Measurements from ENCODE around the gene KRTAP4-4. TPM values are rescaled to one million over a fixed set of nuclear protein-coding genes. Genes with fewer than 3 reads are reported as not detected.

KRTAP4-4 gene
- not detected in 5 replicates for total RNA-seq (2022; extraction: Qiagen RNA extraction; ENCODE audit: low read depth)

DNA sequence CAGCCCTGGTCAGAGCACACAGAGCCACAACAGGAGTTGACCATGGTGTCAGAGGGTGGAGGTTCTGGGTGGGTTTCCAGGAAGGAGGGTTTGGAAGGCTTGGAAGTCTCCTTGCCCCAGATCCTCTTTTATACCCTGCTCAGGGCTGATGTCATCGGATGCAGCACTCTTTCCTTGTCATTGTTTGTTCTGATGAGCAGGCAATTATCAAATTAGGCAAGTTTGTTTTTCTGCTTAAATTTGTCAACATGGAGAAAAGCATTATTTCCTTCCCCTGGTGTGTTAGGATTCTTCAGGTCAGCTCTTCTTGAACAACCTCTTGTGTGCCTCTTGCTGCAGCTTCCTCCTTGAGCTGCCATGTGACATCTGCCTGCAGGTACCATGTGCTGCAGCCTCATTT lies at the start of gene KRTAP4-4:
TSS of gene KRTAP4-4 (minus strand) at position 101 of the 400 bp plus-strand sequence. CDS start at position 44, 57 bp downstream.

DNA sequence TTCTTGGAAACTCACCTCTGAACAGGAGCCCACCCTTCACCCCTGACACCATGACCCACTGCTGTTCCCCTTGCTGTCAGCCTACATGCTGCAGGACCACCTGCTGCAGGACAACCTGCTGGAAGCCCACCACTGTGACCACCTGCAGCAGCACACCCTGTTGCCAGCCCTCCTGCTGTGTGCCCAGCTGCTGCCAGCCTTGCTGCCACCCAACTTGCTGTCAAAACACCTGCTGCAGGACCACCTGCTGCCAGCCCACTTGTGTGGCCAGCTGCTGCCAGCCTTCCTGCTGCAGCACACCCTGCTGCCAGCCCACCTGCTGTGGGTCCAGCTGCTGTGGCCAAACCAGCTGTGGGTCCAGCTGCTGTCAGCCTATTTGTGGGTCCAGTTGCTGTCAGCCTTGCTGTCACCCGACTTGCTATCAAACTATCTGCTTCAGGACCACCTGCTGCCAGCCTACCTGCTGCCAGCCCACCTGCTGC lies 29.3 kb upstream of the KRTAP4-4 start, which contains the start of gene KRTAP9-1:
TSS of gene KRTAP9-1 (plus strand) at position 51 of the 482 bp plus-strand sequence. CDS start at position 51, 0 bp downstream.

DNA sequence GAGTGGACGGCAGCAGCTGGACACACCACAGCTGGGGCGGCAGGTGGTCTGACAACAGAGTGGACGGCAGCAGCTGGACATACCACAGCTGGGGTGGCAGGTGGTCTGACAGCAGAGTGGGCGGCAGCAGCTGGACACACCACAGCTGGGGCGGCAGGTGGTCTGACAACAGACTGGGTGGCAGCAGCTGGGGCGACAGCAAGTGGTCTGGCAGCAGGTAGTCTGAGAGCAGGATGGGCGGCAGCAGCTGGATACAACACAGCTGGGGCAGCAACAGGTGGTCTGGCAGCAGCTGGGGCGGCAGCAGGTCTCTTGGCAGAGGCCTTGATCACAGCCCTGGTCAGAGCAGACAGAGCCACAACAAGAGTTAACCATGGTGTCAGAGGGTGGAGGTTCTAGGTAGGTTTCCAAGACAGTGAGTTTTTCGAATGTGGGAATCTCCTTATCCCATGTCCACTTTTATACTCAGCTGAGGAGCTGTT lies 24.0 kb upstream of the KRTAP4-4 start, which contains the start of gene KRTAP4-1:
TSS of gene KRTAP4-1 (minus strand) at position 432 of the 482 bp plus-strand sequence. CDS start at position 375, 57 bp downstream.

DNA sequence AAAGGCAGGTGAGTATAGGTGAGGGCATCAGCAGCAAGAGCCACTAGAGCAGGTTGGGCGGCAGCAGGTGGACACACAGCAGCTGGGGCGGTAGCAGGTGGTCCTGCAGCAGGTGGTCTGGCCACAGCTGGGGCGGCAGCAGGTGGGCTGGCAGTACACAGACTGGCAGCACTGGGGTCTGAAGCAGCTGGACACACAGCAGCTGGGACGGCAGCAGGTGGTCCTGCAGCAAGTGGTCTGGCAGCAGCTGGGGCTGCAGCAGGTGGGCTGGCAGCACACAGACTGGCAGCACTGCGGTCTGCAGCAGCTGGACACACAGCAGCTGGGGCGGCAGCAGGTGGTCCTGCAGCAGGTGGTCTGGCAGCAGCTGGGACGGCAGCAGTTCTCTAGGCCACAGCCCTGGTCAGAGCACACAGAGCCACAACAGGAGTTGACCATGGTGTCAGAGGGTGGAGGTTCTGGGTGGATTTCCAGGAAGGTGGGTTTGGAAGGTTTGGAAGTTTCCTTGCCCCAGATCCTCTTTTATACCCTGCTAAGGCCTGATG lies 17.3 kb upstream of the KRTAP4-4 start, which contains the start of gene KRTAP4-2:
TSS of gene KRTAP4-2 (minus strand) at position 495 of the 545 bp plus-strand sequence. CDS start at position 438, 57 bp downstream.

DNA sequence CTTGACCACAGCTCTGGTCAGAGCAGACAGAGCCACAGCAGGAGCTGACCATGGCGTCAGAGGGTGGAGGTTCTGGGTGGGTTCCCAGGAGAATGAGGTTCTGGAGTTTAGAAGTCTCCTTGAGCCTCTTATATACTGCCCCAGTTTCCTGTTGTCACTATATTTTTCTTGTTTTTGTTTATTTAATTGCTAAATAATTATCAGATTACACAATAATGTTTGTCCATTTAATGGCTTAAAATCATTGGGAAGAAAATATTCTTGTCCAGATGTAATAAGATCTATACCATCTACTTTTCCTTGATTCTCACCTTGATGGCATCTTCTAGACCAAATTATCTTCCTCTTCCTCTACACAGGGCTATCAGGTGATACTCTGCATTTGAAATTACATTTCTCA lies 7.6 kb upstream of the KRTAP4-4 start, which contains the start of gene KRTAP4-3:
TSS of gene KRTAP4-3 (minus strand) at position 101 of the 400 bp plus-strand sequence. CDS start at position 52, 49 bp downstream.

DNA sequence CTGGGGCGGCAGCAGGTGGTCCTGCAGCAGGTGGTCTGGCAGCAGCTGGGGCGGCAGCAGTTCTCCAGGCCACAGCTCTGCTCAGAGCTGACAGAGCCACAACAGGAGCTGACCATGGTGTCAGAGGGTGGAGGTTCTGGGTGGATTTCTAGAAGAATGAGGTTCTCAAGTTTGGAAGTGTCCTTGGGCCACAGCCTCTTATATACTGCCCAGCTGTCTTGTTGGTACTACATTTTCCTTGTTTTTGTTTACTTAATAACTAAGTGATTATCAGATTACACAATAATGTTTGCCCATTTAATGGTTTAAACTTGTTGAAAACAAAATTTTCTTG lies 10.9 kb downstream of the KRTAP4-4 start, which contains the start of gene KRTAP4-5:
TSS of gene KRTAP4-5 (minus strand) at position 174 of the 334 bp plus-strand sequence. CDS start at position 116, 58 bp downstream.

DNA sequence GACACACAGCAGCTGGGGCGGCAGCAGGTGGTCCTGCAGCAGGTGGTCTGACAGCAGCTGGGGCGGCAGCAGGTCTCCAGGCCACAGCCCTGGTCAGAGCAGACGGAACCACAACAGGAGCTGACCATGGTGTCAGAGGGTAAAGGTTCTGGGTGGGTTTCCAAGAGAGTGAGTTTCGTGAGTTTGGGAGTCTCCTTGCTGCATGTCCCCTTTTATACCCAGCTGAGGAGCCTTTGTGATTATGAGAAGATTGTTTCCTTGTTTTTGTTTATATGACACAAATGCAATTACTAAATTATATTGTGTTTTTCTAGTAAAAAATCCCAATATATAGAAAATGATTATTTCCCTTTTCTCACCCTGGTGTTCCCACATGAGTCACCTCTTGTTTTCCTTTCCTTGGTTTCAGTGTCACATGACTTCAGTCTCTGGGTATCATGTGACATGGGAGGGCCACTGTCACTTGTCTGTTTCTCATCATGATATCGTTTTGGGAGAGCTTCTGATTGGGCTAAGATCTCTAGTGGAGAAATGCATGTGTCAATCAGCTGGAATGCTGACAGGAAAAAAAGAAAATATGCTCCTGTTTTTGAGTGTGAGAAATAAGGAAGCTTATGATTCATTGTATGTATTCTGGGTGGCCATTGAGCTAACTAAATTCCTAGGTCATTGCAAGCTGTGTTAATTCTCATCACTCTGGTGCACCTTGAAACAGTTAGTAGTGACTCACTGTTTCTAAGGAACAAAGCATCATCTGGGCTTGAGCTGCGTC lies 20.0 kb downstream of the KRTAP4-4 start, which contains the start of gene KRTAP4-6:
TSS of gene KRTAP4-6 (minus strand) at position 185 of the 772 bp plus-strand sequence. CDS start at position 128, 57 bp downstream.

DNA sequence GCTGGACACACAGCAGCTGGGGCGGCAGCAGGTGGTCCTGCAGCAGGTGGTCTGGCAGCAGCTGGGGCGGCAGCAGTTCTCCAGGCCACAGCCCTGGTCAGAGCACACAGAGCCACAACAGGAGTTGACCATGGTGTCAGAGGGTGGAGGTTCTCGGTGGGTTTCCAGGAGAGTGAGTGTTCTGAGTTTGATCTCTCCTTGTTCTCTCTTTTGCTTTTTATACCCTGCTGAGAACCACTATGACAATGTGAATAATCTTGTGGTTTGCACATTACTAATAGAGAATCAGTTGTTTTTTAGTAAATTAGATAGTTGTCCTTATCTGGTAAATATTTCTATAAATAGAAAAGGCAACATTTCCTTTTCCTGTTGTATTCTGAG lies 36.6 kb downstream of the KRTAP4-4 start, which contains the start of gene KRTAP4-12:
TSS of gene KRTAP4-12 (minus strand) at position 192 of the 381 bp plus-strand sequence. CDS start at position 132, 60 bp downstream.

DNA sequence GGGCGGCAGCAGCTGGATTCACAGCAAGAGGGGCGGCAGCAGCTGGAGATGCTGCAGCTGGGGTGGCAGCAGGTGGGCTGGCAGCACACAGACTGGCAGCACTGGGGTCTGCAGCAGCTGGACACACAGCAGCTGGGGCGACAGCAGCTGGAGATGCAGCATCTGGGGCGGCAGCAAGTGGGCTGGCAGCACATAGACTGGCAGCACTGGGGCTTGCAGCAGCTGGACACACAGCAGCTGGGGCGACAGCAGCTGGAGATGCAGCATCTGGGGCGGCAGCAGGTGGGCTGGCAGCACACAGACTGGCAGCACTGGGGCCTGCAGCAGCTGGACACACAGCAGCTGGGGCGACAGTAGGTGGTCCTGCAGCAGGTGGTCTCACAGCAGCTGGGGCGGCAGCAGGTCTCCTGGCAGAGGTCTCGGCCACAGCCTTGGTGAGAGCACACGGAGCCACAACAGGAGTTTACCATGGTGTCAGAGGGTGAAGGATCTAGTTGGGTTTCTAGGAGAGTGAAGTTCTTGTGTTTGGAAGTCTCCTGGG lies 42.6 kb downstream of the KRTAP4-4 start, which contains the start of gene KRTAP4-11:
TSS of gene KRTAP4-11 (minus strand) at position 528 of the 541 bp plus-strand sequence. CDS start at position 470, 58 bp downstream.

Other genes with a start within 250 kb of the KRTAP4-4 start
- gene KRT23, start 223.1 kb downstream of the KRTAP4-4 start, total RNA-seq (2022; extraction: Qiagen RNA extraction; ENCODE audit: low read depth), result 0.09 to 0.18 TPM (median 0.10 TPM) in 3 of 5 replicates, not detected in the others
- not detected in 5 replicates for gene KRT39, start 193.8 kb downstream of the KRTAP4-4 start, total RNA-seq (2022; extraction: Qiagen RNA extraction; ENCODE audit: low read depth)
- not detected in 5 replicates for gene KRT40, start 176.4 kb downstream of the KRTAP4-4 start, total RNA-seq (2022; extraction: Qiagen RNA extraction; ENCODE audit: low read depth)
- not detected in 5 replicates for gene KRTAP3-3, start 166.6 kb downstream of the KRTAP4-4 start, total RNA-seq (2022; extraction: Qiagen RNA extraction; ENCODE audit: low read depth)
- gene KRTAP3-2, start 160.8 kb downstream of the KRTAP4-4 start, total RNA-seq (2022; extraction: Qiagen RNA extraction; ENCODE audit: low read depth), result 0.26 to 0.35 TPM (median 0.34 TPM) in 3 of 5 replicates, not detected in the others
- gene KRTAP3-1, start 151.6 kb downstream of the KRTAP4-4 start, total RNA-seq (2022; extraction: Qiagen RNA extraction; ENCODE audit: low read depth), result not detected in 5 replicates
- gene KRTAP1-5, start 133.5 kb downstream of the KRTAP4-4 start, total RNA-seq (2022; extraction: Qiagen RNA extraction; ENCODE audit: low read depth), result 0.08 TPM in 1 of 5 replicates, not detected in the others
- gene KRTAP1-4, start 130.6 kb downstream of the KRTAP4-4 start, total RNA-seq (2022; extraction: Qiagen RNA extraction; ENCODE audit: low read depth), result not detected in 5 replicates
- not detected in 5 replicates for gene KRTAP1-3, start 125.9 kb downstream of the KRTAP4-4 start, total RNA-seq (2022; extraction: Qiagen RNA extraction; ENCODE audit: low read depth)
- not detected in 5 replicates for gene KRTAP1-1, start 119.3 kb downstream of the KRTAP4-4 start, total RNA-seq (2022; extraction: Qiagen RNA extraction; ENCODE audit: low read depth)
- not detected in 5 replicates for gene KRTAP2-1, start 113.4 kb downstream of the KRTAP4-4 start, total RNA-seq (2022; extraction: Qiagen RNA extraction; ENCODE audit: low read depth)
- gene KRTAP2-2, start 105.5 kb downstream of the KRTAP4-4 start, total RNA-seq (2022; extraction: Qiagen RNA extraction; ENCODE audit: low read depth), result not detected in 5 replicates
- gene KRTAP2-3, start 100.6 kb downstream of the KRTAP4-4 start, total RNA-seq (2022; extraction: Qiagen RNA extraction; ENCODE audit: low read depth), result 0.12 to 0.13 TPM in 2 of 5 replicates, not detected in the others
- not detected in 5 replicates for gene KRTAP2-4, start 94.9 kb downstream of the KRTAP4-4 start, total RNA-seq (2022; extraction: Qiagen RNA extraction; ENCODE audit: low read depth)
- not detected in 5 replicates for gene KRTAP4-7, start 76.6 kb downstream of the KRTAP4-4 start, total RNA-seq (2022; extraction: Qiagen RNA extraction; ENCODE audit: low read depth)
- gene KRTAP4-8, start 62.6 kb downstream of the KRTAP4-4 start, total RNA-seq (2022; extraction: Qiagen RNA extraction; ENCODE audit: low read depth), result not detected in 5 replicates
- not detected in 5 replicates for gene KRTAP4-16, start 58.5 kb downstream of the KRTAP4-4 start, total RNA-seq (2022; extraction: Qiagen RNA extraction; ENCODE audit: low read depth)
- 0.20 TPM in 1 of 5 replicates, not detected in the others for gene KRTAP4-9, start 55.4 kb downstream of the KRTAP4-4 start, total RNA-seq (2022; extraction: Qiagen RNA extraction; ENCODE audit: low read depth)
- gene KRTAP4-11, start 42.4 kb downstream of the KRTAP4-4 start, total RNA-seq (2022; extraction: Qiagen RNA extraction; ENCODE audit: low read depth), result not detected in 5 replicates
- not detected in 5 replicates for gene KRTAP4-12, start 36.6 kb downstream of the KRTAP4-4 start, total RNA-seq (2022; extraction: Qiagen RNA extraction; ENCODE audit: low read depth)
- not detected in 5 replicates for gene KRTAP4-6, start 20.2 kb downstream of the KRTAP4-4 start, total RNA-seq (2022; extraction: Qiagen RNA extraction; ENCODE audit: low read depth)
- not detected in 5 replicates for gene KRTAP4-5, start 10.9 kb downstream of the KRTAP4-4 start, total RNA-seq (2022; extraction: Qiagen RNA extraction; ENCODE audit: low read depth)
- gene KRTAP4-3, start 7.5 kb upstream of the KRTAP4-4 start, total RNA-seq (2022; extraction: Qiagen RNA extraction; ENCODE audit: low read depth), result not detected in 5 replicates
- gene KRTAP4-2, start 17.5 kb upstream of the KRTAP4-4 start, total RNA-seq (2022; extraction: Qiagen RNA extraction; ENCODE audit: low read depth), result not detected in 5 replicates
- 0.15 to 0.30 TPM (median 0.20 TPM) in 4 of 5 replicates, not detected in the other for gene KRTAP4-1, start 24.2 kb upstream of the KRTAP4-4 start, total RNA-seq (2022; extraction: Qiagen RNA extraction; ENCODE audit: low read depth)
- gene KRTAP9-1, start 29.1 kb upstream of the KRTAP4-4 start, total RNA-seq (2022; extraction: Qiagen RNA extraction; ENCODE audit: low read depth), result not detected in 5 replicates
- gene KRTAP9-2, start 65.9 kb upstream of the KRTAP4-4 start, total RNA-seq (2022; extraction: Qiagen RNA extraction; ENCODE audit: low read depth), result not detected in 5 replicates
- not detected in 5 replicates for gene KRTAP9-3, start 71.7 kb upstream of the KRTAP4-4 start, total RNA-seq (2022; extraction: Qiagen RNA extraction; ENCODE audit: low read depth)
- not detected in 5 replicates for gene KRTAP9-8, start 77.3 kb upstream of the KRTAP4-4 start, total RNA-seq (2022; extraction: Qiagen RNA extraction; ENCODE audit: low read depth)
- gene KRTAP9-4, start 88.9 kb upstream of the KRTAP4-4 start, total RNA-seq (2022; extraction: Qiagen RNA extraction; ENCODE audit: low read depth), result not detected in 5 replicates
- gene KRTAP9-9, start 94.6 kb upstream of the KRTAP4-4 start, total RNA-seq (2022; extraction: Qiagen RNA extraction; ENCODE audit: low read depth), result not detected in 5 replicates
- gene KRTAP9-6, start 104.6 kb upstream of the KRTAP4-4 start, total RNA-seq (2022; extraction: Qiagen RNA extraction; ENCODE audit: low read depth), result not detected in 5 replicates
- gene KRTAP9-7, start 115.0 kb upstream of the KRTAP4-4 start, total RNA-seq (2022; extraction: Qiagen RNA extraction; ENCODE audit: low read depth), result not detected in 5 replicates
- gene KRTAP29-1, start 142.1 kb upstream of the KRTAP4-4 start, total RNA-seq (2022; extraction: Qiagen RNA extraction; ENCODE audit: low read depth), result not detected in 5 replicates
- not detected in 5 replicates for gene KRTAP16-1, start 148.6 kb upstream of the KRTAP4-4 start, total RNA-seq (2022; extraction: Qiagen RNA extraction; ENCODE audit: low read depth)
- not detected in 5 replicates for gene KRTAP17-1, start 155.0 kb upstream of the KRTAP4-4 start, total RNA-seq (2022; extraction: Qiagen RNA extraction; ENCODE audit: low read depth)
- gene KRT33A, start 190.1 kb upstream of the KRTAP4-4 start, total RNA-seq (2022; extraction: Qiagen RNA extraction; ENCODE audit: low read depth), result not detected in 5 replicates
- 0.07 to 0.28 TPM (median 0.15 TPM) in 3 of 5 replicates, not detected in the others for gene KRT33B, start 209.1 kb upstream of the KRTAP4-4 start, total RNA-seq (2022; extraction: Qiagen RNA extraction; ENCODE audit: low read depth)
- 0.29 to 0.53 TPM (median 0.49 TPM) in 5 replicates for gene KRT34, start 221.6 kb upstream of the KRTAP4-4 start, total RNA-seq (2022; extraction: Qiagen RNA extraction; ENCODE audit: low read depth)
- gene KRT31, start 236.9 kb upstream of the KRTAP4-4 start, total RNA-seq (2022; extraction: Qiagen RNA extraction; ENCODE audit: low read depth), result not detected in 5 replicates

All from A549 treated with DMSO at 1 μM for 4 hours (cell line).